WERI-Rb-1 (cell line): ENCODE results near the gene IFT57.

Source experiments
- DNase-seq: peaks from one replicate; pipeline ENCODE4 v3.0.0-alpha.2; 2020
- H3K27ac ChIP-seq: fragments of 250-450 bp; sonication (Bioruptor Pico); 2 replicates; pipeline ENCODE4 v1.5.1; 2020; ENCODE audit warnings: mild to moderate bottlenecking, moderate library complexity
- H3K27me3 ChIP-seq: fragments of 250-450 bp; sonication (Bioruptor Pico); 2 replicates; pipeline ENCODE4 v1.5.1; 2021; ENCODE audit warnings: mild to moderate bottlenecking, low read depth, moderate library complexity; ENCODE audit not compliant: insufficient read depth, severe bottlenecking
- H3K36me3 ChIP-seq: fragments of 250-450 bp; sonication (Bioruptor Pico); 2 replicates; pipeline ENCODE4 v1.5.1; 2020; ENCODE audit warnings: mild to moderate bottlenecking, moderate library complexity
- H3K4me3 ChIP-seq: 2 replicates; pipeline ENCODE4 v1.5.1; 2011; ENCODE audit warnings: low read depth, mild to moderate bottlenecking, control low read depth, low read length
- H3K9me3 ChIP-seq: fragments of 250-450 bp; sonication (Bioruptor Pico); 2 replicates; pipeline ENCODE4 v1.5.1; 2021; ENCODE audit warnings: mild to moderate bottlenecking, moderate library complexity; ENCODE audit not compliant: severe bottlenecking
- TF ChIP-seq, protein P1 (sequence below): IDR thresholded peaks from 2 replicates; pipeline ENCODE4 v1.5.1; 2011; ENCODE audit warnings: low read depth, mild to moderate bottlenecking, control low read depth, inconsistent platforms, low read length

IFT57 gene

GRCh38 chr3:108127301-108127988, 94.8 kb downstream of the IFT57 start:
- no peaks in the 10 kb centered on the region for H3K36me3 ChIP-seq
- no peak for DNase-seq
- no peaks in the 10 kb centered on the region for H3K9me3 ChIP-seq
- H3K27ac ChIP-seq: no peak overlapping the region
- TF ChIP-seq, protein P1, sequence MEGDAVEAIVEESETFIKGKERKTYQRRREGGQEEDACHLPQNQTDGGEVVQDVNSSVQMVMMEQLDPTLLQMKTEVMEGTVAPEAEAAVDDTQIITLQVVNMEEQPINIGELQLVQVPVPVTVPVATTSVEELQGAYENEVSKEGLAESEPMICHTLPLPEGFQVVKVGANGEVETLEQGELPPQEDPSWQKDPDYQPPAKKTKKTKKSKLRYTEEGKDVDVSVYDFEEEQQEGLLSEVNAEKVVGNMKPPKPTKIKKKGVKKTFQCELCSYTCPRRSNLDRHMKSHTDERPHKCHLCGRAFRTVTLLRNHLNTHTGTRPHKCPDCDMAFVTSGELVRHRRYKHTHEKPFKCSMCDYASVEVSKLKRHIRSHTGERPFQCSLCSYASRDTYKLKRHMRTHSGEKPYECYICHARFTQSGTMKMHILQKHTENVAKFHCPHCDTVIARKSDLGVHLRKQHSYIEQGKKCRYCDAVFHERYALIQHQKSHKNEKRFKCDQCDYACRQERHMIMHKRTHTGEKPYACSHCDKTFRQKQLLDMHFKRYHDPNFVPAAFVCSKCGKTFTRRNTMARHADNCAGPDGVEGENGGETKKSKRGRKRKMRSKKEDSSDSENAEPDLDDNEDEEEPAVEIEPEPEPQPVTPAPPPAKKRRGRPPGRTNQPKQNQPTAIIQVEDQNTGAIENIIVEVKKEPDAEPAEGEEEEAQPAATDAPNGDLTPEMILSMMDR: no peak
- no peak overlapping the region for H3K4me3 ChIP-seq
- no peaks in the 10 kb centered on the region for H3K27me3 ChIP-seq

- no peaks in the 10 kb centered on the region for H3K27me3 ChIP-seq
- H3K36me3 ChIP-seq: no peaks in the 10 kb centered on the region
- no peak for DNase-seq
- no peaks in the 10 kb centered on the region for H3K9me3 ChIP-seq
- no peak overlapping the region for H3K4me3 ChIP-seq
- TF ChIP-seq, protein P1: no peak
- no peak overlapping the region for H3K27ac ChIP-seq
Measured at GRCh38 chr3:108126348-108126747, 95.9 kb downstream of the IFT57 start.

DNA sequence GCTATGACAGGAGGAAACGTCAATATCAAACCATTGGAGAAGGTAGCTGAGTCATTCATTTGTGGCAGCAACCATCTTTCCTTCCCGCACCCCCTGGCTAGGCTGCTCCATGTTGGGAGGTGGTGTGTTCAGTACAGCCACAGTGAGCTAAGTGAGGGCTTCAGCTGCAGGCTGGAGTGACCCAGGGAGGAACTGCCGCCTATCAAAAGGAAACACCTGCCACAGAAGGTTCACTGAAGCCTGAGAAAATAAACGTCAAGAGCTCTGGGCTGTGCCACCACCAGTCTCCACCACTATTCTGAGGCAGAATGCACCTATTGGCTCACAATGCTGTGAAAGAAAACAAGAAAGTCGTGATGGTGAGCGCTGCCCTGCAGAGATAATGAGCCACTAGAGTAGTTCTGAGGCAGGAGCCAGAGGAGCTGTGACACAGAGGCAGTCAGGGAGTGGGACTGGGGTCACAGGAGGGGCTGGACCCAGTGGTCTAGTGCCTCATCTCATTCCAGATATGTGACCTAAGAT, 96.6 kb downstream of the IFT57 start:
- Histone ChIP-seq H3K9me3 (no peaks in the 10 kb centered on the region), H3K4me3 (no peak overlapping the region), H3K36me3 (no peaks in the 10 kb centered on the region), H3K27ac (no peak overlapping the region), H3K27me3 (no peaks in the 10 kb centered on the region)
- TF ChIP-seq, protein P1: no peak
- no peak for DNase-seq

DNA sequence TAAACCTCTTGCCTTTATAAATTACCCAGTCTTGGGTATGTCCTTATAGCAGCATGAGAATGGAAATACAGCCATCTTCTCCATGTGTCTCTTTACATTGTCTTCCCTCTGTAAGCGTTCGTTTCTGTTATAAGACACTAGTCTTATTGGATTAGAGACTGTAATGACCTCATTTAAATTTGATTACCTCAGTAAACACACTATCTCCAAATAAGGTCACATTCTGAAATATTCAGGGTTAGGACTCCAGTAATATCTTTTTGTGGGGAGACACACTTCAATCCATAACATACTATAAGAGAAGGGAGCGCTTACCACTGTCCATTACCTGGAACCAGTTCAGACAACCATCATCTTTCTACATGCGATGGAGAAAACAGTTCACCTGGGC, 97.1 kb downstream of the IFT57 start:
- Histone ChIP-seq H3K27ac (no peak overlapping the region), H3K4me3 (no peak overlapping the region), H3K9me3 (no peaks in the 10 kb centered on the region), H3K27me3 (no peaks in the 10 kb centered on the region), H3K36me3 (no peaks in the 10 kb centered on the region)
- TF ChIP-seq, protein P1: no peak
- DNase-seq: no peak

DNA sequence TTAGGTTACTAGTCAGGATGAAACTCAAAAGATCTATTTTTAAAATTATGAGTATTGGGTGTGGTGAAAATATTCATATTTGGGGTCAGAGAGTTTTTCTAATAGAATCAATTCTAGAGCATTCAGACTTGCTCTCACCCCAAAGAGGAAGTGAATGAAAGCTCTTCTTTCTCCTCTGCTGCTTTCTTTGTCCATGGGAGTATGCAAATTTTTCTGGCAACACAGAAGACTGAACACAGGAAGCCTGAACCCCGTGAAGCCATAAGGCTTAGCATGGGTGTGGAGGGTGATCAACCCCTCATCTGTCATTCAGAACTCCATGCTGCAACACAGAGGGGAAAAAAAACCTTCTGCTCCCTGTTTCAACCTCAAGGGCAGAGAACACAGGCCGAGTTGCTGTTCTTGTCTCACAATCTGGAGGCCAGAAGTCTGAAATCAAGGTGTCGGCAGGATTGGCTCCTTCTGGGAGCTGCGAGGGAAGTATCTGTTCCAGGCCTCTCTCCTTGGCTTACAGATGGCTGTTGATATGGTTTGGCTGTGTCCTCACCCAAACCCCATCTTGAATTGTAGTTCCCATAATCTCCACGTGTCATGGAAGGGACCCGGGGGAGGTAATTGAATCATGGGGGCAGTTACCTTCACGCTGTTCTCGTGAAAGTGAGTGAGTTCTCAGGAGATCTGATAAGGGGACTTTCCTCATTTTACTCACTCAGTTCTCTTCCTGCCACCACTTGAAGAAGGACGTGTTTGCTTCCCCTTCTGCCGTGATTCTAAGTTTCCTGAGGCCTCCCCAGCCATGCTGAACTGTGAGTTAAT, 97.7 kb downstream of the IFT57 start:
- H3K9me3 ChIP-seq: no peaks in the 10 kb centered on the region
- no peak for DNase-seq
- no peaks in the 10 kb centered on the region for H3K36me3 ChIP-seq
- no peaks in the 10 kb centered on the region for H3K27me3 ChIP-seq
- H3K27ac ChIP-seq: no peak overlapping the region
- TF ChIP-seq, protein P1: no peak
- H3K4me3 ChIP-seq: no peak overlapping the region
